Ovary (tissue), 9 donors: ENCODE data around the gene CEP20. TPM values are rescaled to one million over a fixed set of nuclear protein-coding genes. Genes with fewer than 3 reads are reported as not detected.

Source experiments
- DNase-seq, 5 donors: peaks; one replicate each; pipeline ENCODE4 v3.0.0-alpha.2; 2019 to 2020
- H3K27ac ChIP-seq, 2 donors: fragments of 200-600 bp; one replicate each; pipeline versions ENCODE4 v1.5.1 to v1.8.0; 2019 to 2022
- H3K27me3 ChIP-seq: fragments of 200-600 bp; one replicate; pipeline ENCODE4 v1.8.0; 2022
- H3K36me3 ChIP-seq: fragments of 200-600 bp; sonication (generic); one replicate; pipeline ENCODE4 v1.5.1; 2019
- H3K4me1 ChIP-seq: one replicate; pipeline ENCODE4 v1.8.1; 2013; ENCODE audit warnings: mild to moderate bottlenecking, moderate library complexity; ENCODE audit not compliant: insufficient read depth
- H3K4me3 ChIP-seq: fragments of 200-600 bp; sonication (generic); one replicate; pipeline ENCODE4 v1.5.1; 2017
- H3K9me3 ChIP-seq, 2 donors: fragments of 200-600 bp in 1 of 2; sonication (generic) in 1 of 2; one replicate each; pipeline versions ENCODE4 v1.5.1 to v1.8.1; 2013 to 2019; ENCODE audit warnings: mild to moderate bottlenecking in 1 of 2, moderate library complexity in 1 of 2
- CTCF ChIP-seq, 3 donors: fragments of 450-650 bp in 2 of 3; fragments of 200-600 bp in 1 of 3; IDR thresholded peaks; one replicate each; pipeline versions ENCODE4 v1.5.1 to v1.8.0; 2016 to 2022; ENCODE audit warnings: antibody characterized with exemption in 3 of 3, mild to moderate bottlenecking in 1 of 3
- EP300 ChIP-seq: sonication (generic); formaldehyde crosslinking; IDR thresholded peaks from one replicate; pipeline ENCODE4 v1.6.1; 2017; ENCODE audit warnings: antibody characterized with exemption
- POLR2A ChIP-seq: fragments of 450-650 bp; IDR thresholded peaks from one replicate; pipeline ENCODE4 v1.6.1; 2017; ENCODE audit warnings: antibody characterized with exemption, mild to moderate bottlenecking, moderate library complexity
- WGBS, 3 donors: extraction: QIAGEN DNeasy Blood & Tissue Kit in 1 of 3; methylation state at CpG; one replicate each; pipeline versions ENCODE4 v1.1.5 to v1.1.7; 2013 to 2017; 5-methylcytosine and 5-hydroxymethylcytosine counted together
- intact Hi-C, 4 donors: fragments of 100-400 bp; cut with DNase I; formaldehyde crosslinking; loops; one replicate each; pipeline versions ENCODE4 v1.11.0 to v1.15.1; 2022 to 2023
- polyA plus RNA-seq, 2 donors: library from polyadenylated mRNA; stranded (reverse); fragments of 200-250 nt in 1 of 2; fragments of 350-450 nt in 1 of 2; fragmentation: Illumina TruSeq in 1 of 2; extraction: RNeasy Lipid Tissue Mini Kit (QIAGEN cat#74804) in 1 of 2; gene quantifications; one replicate each; pipeline ENCODE4 v1.2.3, GENCODE V29; 2013 to 2014
- total RNA-seq, 7 donors: library from RNA; depleted of rRNA in 2 of 7; stranded (reverse); fragments of >200 nt in 2 of 7; fragmentation: NEBNext Ultra II Directional in 3 of 7; extraction: Animal tissue kit (Norgen Biotek cat#: 25700) in 3 of 7; gene quantifications; one replicate each; pipeline versions ENCODE4 v1.1.0 to v1.2.4, GENCODE V29; 2016 to 2023
- donor health status: DM: no; HTN: no; CAD: no; lungs with moderate emphysema.
- donor health status: DM: no; HTN: no; CAD: no.
- donor health status: Bipolar disorder and iron deficiency.
- donor health status: DM: yes; HTN: yes; CAD: no.
- donor health status: DM: no; HTN: no; CAD: no.
- donor health status: DM: yes; HTN: yes; CAD: no.

CEP20 gene
- total and polyA plus RNA-seq, 9 donors, result 23.4 to 44.4 (median 30.9) TPM

DNA sequence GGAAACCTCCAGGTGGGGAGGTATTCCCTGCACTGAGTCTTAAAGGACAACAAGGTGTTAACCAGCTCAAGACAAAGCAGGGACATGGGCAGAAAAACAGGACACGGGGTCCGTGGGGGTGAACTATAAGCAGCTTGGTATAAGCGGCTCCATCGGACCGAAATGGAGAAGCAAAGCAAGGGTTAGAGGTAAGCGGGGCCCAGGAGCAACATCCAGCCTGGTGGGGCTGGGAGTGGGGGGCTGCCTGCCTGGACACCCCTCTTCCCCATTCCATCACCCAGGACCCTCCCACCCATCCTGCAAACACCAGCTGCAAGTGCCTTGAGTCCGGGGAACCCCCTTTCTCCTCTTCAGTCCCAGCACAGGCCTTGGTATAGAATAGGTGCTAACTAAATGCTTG lies 61.1 kb downstream of the CEP20 start:
- H3K4me3 ChIP-seq, result no peak overlapping the region
- no peaks in the 10 kb centered on the region for H3K9me3 ChIP-seq
- WGBS, 3 donors, result 82 to 89% (median 84%) methylated on average over 7 of the region's 7 CpGs
- intact Hi-C loops, result no loop called here
- H3K27ac ChIP-seq, result no peak overlapping the region
- no peaks in the 10 kb centered on the region for H3K36me3 ChIP-seq
- no peak for TF ChIP-seq EP300
- TF ChIP-seq CTCF (IDR thresholded peaks at IDR 0.05), result no peak
- no peak for TF ChIP-seq POLR2A
- DNase-seq, result no peak
- no peaks in the 10 kb centered on the region for H3K27me3 ChIP-seq
- peaks cover 8% of the 10 kb centered on the region for H3K4me1 ChIP-seq

DNA sequence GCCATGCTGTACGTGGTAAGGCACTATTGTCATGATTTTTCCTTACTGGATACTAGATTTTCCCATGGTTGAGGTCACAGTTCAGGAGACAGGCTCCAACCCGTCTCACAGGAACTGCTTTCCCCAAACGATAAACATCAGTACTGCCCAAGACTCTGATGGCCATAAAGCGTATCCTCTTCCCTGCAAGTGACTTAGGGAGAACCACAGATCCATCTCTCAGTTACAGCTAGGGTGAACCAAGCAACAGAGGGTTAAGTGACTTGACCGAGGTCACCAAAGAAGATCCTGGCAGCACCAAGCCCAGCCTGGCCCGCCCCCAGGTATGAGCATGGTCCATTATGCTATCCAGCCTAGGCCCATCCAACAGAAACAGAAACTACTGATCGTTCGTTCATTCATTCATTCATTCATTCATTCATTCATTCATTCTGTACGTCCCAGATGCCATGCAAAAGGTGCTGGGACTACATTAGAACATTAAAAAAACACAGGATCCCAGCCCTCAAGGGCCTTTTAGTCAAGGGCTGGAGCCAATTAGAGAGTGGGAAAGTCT lies 62.6 kb downstream of the CEP20 start:
- Histone ChIP-seq H3K36me3 (no peaks in the 10 kb centered on the region), H3K9me3 (no peaks in the 10 kb centered on the region), H3K4me3 (no peak overlapping the region), H3K4me1 (peaks cover 8% of the 10 kb centered on the region), H3K27me3 (no peaks in the 10 kb centered on the region), H3K27ac (no peak overlapping the region)
- no peak for DNase-seq
- no peak for TF ChIP-seq EP300
- no peak for TF ChIP-seq POLR2A
- no peak for TF ChIP-seq CTCF (IDR thresholded peaks at IDR 0.05)
- intact Hi-C loops, result no loop called here
- WGBS, 3 donors, result 64 to 78% (median 72%) methylated on average over 9 of the region's 9 CpGs

DNA sequence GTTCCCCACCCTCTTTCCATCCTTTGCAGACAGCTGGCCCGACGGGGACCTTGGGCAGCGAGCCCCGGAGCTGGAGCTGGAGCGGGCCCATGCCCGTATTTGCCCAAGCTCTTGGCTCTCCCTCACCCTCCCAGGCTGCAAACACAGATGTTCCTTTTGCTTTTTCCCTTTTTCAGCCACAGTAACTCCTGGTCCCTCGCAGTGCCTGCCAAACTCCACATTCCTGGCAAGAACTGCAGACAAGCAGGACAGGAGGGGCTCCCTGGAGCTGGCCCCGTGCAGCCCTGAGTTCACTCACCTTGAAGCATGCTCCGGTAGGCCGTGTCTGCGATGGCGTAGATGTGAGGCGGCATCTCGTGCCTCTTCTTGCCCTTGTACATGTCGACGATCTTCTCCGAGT lies 65.4 kb downstream of the CEP20 start:
- 20 to 25% (median 21%) methylated on average over 17 of the region's 17 CpGs for WGBS, 3 donors
- TF ChIP-seq EP300 (no peak), POLR2A (no peak), CTCF (IDR thresholded peaks at IDR 0.05) (no peak)
- H3K4me1 ChIP-seq, result peaks cover 5% of the 10 kb centered on the region
- H3K36me3 ChIP-seq, result no peaks in the 10 kb centered on the region
- peak; percentile 31 to 80 (median 65) for DNase-seq
- H3K27me3 ChIP-seq, result no peaks in the 10 kb centered on the region
- H3K9me3 ChIP-seq, result no peaks in the 10 kb centered on the region
- H3K27ac ChIP-seq, result peak overlapping the region in 1 of 2 donors; percentile 27
- H3K4me3 ChIP-seq, result no peak overlapping the region
- intact Hi-C loops, result no loop called here

DNA sequence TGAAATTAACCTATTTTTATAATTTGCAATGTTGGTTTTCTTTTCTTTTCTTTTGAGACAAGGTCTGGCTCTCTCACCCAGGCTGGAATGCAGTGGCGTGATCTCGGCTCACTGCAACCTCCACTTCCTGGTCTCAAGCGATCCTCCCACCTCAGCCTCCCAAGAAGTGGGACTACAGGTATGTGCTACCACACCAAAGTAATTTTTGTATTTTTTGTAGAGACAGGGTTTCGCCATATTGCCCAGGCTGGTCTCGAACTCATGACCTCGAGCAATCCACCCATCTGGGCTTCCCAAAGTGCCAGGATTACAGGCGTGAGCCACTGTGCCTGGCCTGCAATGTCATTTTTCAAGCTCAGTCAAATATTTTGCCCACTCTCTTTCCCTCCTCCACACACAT lies 67.6 kb downstream of the CEP20 start:
- Histone ChIP-seq H3K27me3 (no peaks in the 10 kb centered on the region), H3K27ac (no peak overlapping the region), H3K9me3 (no peaks in the 10 kb centered on the region), H3K36me3 (no peaks in the 10 kb centered on the region), H3K4me1 (peaks cover 5% of the 10 kb centered on the region), H3K4me3 (no peak overlapping the region)
- intact Hi-C loops, result no loop called here
- no peak for DNase-seq
- no peak for TF ChIP-seq EP300
- no peak for TF ChIP-seq CTCF (IDR thresholded peaks at IDR 0.05)
- no peak for TF ChIP-seq POLR2A
- 88 to 92% (median 91%) methylated on average over 7 of the region's 7 CpGs for WGBS, 3 donors
